HEK293T (cell line): Measurements from ENCODE around the gene ACSL5.

Experiments used
- BHLHE40 ChIP-seq: fragments of 450-650 bp; IDR thresholded peaks from 2 replicates; pipeline ENCODE4 v1.6.1; 2016; ENCODE audit warnings: mild to moderate bottlenecking, moderate library complexity, borderline replicate concordance
- CTBP1 ChIP-seq: fragments of 450-650 bp; IDR thresholded peaks from 2 replicates; pipeline ENCODE4 v1.6.1; 2016; ENCODE audit warnings: borderline replicate concordance
- ELF4 ChIP-seq: fragments of 450-650 bp; IDR thresholded peaks from 2 replicates; pipeline ENCODE4 v1.6.1; 2017; ENCODE audit warnings: antibody characterized with exemption
- FOXA1 ChIP-seq: fragments of 450-650 bp; IDR thresholded peaks from 2 replicates; pipeline ENCODE4 v1.6.1; 2016; ENCODE audit warnings: mild to moderate bottlenecking
- FOXK2 ChIP-seq: fragments of 450-650 bp; IDR thresholded peaks from 2 replicates; pipeline ENCODE4 v1.6.1; 2016; ENCODE audit warnings: mild to moderate bottlenecking
- FOXM1 ChIP-seq: fragments of 450-650 bp; IDR thresholded peaks from 2 replicates; pipeline ENCODE4 v1.6.1; 2017; ENCODE audit warnings: mild to moderate bottlenecking, borderline replicate concordance
- HDGF ChIP-seq: fragments of 450-650 bp; IDR thresholded peaks from 2 replicates; pipeline ENCODE4 v1.6.1; 2017; ENCODE audit warnings: antibody characterized with exemption, borderline replicate concordance
- L3MBTL2 ChIP-seq: fragments of 450-650 bp; conservative IDR thresholded peaks from 2 replicates; pipeline ENCODE4 v1.6.1; 2016; ENCODE audit warnings: mild to moderate bottlenecking
- SP1 ChIP-seq: fragments of 450-650 bp; IDR thresholded peaks from 2 replicates; pipeline ENCODE4 v1.6.1; 2017
- SUZ12 ChIP-seq: fragments of 450-650 bp; IDR thresholded peaks from 2 replicates; pipeline ENCODE4 v1.6.1; 2016; ENCODE audit warnings: mild to moderate bottlenecking
- TARDBP ChIP-seq: fragments of 450-650 bp; IDR thresholded peaks from 2 replicates; pipeline ENCODE4 v1.6.1; 2016
- ZNF384 ChIP-seq: fragments of 450-650 bp; IDR thresholded peaks from 2 replicates; pipeline ENCODE4 v1.6.1; 2016
- TF ChIP-seq, protein P1 (sequence below): fragments of 450-650 bp; IDR thresholded peaks from 2 replicates; pipeline ENCODE4 v1.6.1; 2016

DNA sequence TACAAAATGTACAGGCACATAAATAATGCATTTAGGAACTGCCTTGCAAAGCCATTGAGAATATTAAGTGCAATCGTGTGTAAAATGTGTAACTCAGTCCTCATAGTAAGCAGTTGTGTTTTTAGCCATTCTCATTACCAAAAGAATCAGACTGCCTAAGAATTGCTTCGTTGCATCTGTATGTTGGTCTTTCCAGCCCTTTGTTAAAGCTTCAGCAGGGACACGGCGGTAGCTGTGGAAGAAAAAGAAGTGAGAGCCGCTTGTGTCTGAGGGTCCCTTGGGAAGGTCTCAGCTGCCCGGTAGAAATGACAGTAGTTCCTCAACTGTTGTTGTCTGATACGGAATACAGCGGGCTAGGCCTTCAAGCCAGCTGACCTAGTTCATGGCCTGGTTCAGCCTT, 22.8 kb upstream of the ACSL5 start:
- TF ChIP-seq BHLHE40: no peak
- no peak for TF ChIP-seq HDGF
- no peak for TF ChIP-seq SP1
- TF ChIP-seq ZNF384: no peak
- no peak for TF ChIP-seq CTBP1
- TF ChIP-seq FOXM1: no peak
- TF ChIP-seq SUZ12: no peak
- TF ChIP-seq FOXA1: no peak
- TF ChIP-seq, protein P1, sequence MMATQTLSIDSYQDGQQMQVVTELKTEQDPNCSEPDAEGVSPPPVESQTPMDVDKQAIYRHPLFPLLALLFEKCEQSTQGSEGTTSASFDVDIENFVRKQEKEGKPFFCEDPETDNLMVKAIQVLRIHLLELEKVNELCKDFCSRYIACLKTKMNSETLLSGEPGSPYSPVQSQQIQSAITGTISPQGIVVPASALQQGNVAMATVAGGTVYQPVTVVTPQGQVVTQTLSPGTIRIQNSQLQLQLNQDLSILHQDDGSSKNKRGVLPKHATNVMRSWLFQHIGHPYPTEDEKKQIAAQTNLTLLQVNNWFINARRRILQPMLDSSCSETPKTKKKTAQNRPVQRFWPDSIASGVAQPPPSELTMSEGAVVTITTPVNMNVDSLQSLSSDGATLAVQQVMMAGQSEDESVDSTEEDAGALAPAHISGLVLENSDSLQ: no peak
- TF ChIP-seq FOXK2: no peak
- no peak for TF ChIP-seq ELF4
- no peak for TF ChIP-seq TARDBP
- no peak for TF ChIP-seq L3MBTL2
